ENCODE measurements around the gene PDLIM7. TPM values are rescaled to one million over a fixed set of nuclear protein-coding genes. Genes with fewer than 3 reads are reported as not detected.

Gene PDLIM7
- polyA plus RNA-seq, 1 of the 3 experiments (the other 2 are of a cell fraction): 206 TPM

DNA sequence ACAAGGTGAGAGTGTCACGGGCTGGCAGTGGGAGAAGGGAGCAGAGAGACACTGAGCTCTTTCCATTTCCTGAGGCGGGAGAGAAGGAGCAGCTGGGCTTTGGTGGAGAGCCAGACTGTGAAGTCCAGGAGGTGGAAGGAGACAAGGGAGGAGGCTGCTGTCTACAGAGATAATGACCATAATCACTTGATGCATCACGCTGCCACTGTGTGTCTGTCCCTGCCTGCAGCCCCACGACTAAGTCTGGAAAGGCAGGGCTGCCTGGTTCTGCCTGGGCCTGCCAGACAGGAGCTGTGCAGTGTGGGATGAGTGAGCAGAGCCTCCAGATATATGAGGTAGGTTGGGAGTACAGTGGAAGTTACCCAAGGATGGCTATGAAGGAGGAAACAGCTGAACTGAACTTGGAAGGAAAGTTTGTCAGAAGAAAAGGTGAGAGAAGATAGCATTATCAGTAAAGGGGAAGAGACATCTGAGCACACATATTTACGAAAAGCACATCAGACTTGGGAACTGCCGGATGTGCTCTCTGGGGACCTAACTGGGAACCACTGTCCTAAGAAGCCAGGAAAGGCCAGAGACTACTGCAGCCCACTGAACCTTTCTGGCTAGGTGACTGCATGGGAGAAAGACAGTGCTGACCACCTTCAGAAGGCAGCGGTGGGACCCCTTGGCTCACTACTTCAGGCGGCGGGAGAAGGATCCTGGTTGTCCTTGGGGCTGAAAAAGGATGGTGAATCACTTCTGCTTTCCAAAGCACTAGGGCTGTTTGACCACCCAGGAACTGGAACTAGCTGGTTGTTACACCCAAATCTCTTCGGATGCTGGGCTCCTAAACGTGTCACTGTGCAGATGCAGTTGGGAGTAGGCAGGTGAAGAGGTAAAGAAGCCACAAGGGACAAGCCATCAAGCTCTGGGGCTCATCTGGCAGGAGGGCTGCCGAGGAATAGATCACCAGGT, 32.1 kb upstream of the PDLIM7 start (continued):
- TF ChIP-seq RFX5 (IDR thresholded peaks at IDR 0.05; ENCODE audit: low read length) (no peak), GABPA (IDR thresholded peaks at IDR 0.05; ENCODE audit: low read depth) (no peak), POLR2AphosphoS5 (IDR thresholded peaks at IDR 0.05; ENCODE audit: low read depth, low read length) (no peak)

GRCh38 chr5:177528631-177529030, 31.2 kb upstream of the PDLIM7 start:
- H3K4me2 ChIP-seq: no peak overlapping the region
- no peaks in the 10 kb centered on the region for H3K9me2 ChIP-seq
- no peak for TF ChIP-seq CHD2 (IDR thresholded peaks at IDR 0.05; ENCODE audit: low read length, partially characterized antibody)
- no peak for TF ChIP-seq USF1 (IDR thresholded peaks at IDR 0.05; ENCODE audit: borderline replicate concordance, low read depth)
- TF ChIP-seq ZBTB33 (IDR thresholded peaks at IDR 0.05; ENCODE audit: borderline replicate concordance, low read depth): no peak
- TF ChIP-seq, protein P1, sequence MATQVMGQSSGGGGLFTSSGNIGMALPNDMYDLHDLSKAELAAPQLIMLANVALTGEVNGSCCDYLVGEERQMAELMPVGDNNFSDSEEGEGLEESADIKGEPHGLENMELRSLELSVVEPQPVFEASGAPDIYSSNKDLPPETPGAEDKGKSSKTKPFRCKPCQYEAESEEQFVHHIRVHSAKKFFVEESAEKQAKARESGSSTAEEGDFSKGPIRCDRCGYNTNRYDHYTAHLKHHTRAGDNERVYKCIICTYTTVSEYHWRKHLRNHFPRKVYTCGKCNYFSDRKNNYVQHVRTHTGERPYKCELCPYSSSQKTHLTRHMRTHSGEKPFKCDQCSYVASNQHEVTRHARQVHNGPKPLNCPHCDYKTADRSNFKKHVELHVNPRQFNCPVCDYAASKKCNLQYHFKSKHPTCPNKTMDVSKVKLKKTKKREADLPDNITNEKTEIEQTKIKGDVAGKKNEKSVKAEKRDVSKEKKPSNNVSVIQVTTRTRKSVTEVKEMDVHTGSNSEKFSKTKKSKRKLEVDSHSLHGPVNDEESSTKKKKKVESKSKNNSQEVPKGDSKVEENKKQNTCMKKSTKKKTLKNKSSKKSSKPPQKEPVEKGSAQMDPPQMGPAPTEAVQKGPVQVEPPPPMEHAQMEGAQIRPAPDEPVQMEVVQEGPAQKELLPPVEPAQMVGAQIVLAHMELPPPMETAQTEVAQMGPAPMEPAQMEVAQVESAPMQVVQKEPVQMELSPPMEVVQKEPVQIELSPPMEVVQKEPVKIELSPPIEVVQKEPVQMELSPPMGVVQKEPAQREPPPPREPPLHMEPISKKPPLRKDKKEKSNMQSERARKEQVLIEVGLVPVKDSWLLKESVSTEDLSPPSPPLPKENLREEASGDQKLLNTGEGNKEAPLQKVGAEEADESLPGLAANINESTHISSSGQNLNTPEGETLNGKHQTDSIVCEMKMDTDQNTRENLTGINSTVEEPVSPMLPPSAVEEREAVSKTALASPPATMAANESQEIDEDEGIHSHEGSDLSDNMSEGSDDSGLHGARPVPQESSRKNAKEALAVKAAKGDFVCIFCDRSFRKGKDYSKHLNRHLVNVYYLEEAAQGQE (IDR thresholded peaks at IDR 0.05; ENCODE audit: low read depth, low read length): no peak
- TF ChIP-seq GABPA (IDR thresholded peaks at IDR 0.05; ENCODE audit: low read depth): no peak
- no peak for TF ChIP-seq FOXM1 (IDR thresholded peaks at IDR 0.05; ENCODE audit: low read depth)
- no peak for TF ChIP-seq GATA2 (CRISPR knock-in tag; IDR thresholded peaks at IDR 0.05)
- TF ChIP-seq POLR2AphosphoS5 (IDR thresholded peaks at IDR 0.05; ENCODE audit: low read depth, low read length): no peak
- TF ChIP-seq, protein P2, sequence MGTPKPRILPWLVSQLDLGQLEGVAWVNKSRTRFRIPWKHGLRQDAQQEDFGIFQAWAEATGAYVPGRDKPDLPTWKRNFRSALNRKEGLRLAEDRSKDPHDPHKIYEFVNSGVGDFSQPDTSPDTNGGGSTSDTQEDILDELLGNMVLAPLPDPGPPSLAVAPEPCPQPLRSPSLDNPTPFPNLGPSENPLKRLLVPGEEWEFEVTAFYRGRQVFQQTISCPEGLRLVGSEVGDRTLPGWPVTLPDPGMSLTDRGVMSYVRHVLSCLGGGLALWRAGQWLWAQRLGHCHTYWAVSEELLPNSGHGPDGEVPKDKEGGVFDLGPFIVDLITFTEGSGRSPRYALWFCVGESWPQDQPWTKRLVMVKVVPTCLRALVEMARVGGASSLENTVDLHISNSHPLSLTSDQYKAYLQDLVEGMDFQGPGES (IDR thresholded peaks at IDR 0.05; ENCODE audit: low read depth, low read length): no peak
- H3K4me3 ChIP-seq (ENCODE audit: low read depth in 2 of 2, low read length in 1 of 2): no peak overlapping the region
- H3F3A ChIP-seq (replicated peaks; ENCODE audit: insufficient read depth): no peaks in the 10 kb centered on the region
- no peaks in the 10 kb centered on the region for H3K27me3 ChIP-seq (ENCODE audit: insufficient read depth)
- DNase-seq: no peak
- ChIA-PET POLR2A (no interaction called here), CTCF (no interaction called here)
- peaks cover 0 to 14% of the 10 kb centered on the region in 2 experiments; a peak in 1 of 4 replicates for H3K4me1 ChIP-seq (ENCODE audit: control insufficient read depth in 1 of 2, insufficient read depth in 2 of 2, low read depth in 1 of 2, low read length in 1 of 2)
- no peaks in the 10 kb centered on the region for H3K9me3 ChIP-seq
- H2AFZ ChIP-seq (ENCODE audit: low read depth): no peak overlapping the region
- WGBS (ENCODE audit: low lambda C conversion rate): 95% methylated on average over 10 of the region's 10 CpGs
- no peak overlapping the region for H3K9ac ChIP-seq
- peaks cover 8% of the 10 kb centered on the region; the same call in 1 of the 2 replicates for H3K79me2 ChIP-seq (ENCODE audit: insufficient read depth)
- peaks cover 18 to 87% of the 10 kb centered on the region in 2 experiments for H3K36me3 ChIP-seq (replicated peaks in 1 of 2; ENCODE audit: control insufficient read depth in 1 of 2, insufficient read depth in 2 of 2, low read length in 1 of 2)
- H4K20me1 ChIP-seq (ENCODE audit: insufficient read depth): peaks cover 5% of the 10 kb centered on the region; the same call in 1 of the 2 replicates
- no peak overlapping the region; a peak in 1 of 4 replicates for H3K27ac ChIP-seq (ENCODE audit: low read depth in 2 of 2, low read length in 1 of 2)
